Gastrocnemius medialis (tissue), 4 donors: Measurements from ENCODE around the gene SLC5A3.

Experiments
- CTCF ChIP-seq, 5 experiments: fragments of 450-650 bp in 3 of 5; fragments of 200-600 bp in 2 of 5; sonication (generic) in 2 of 5; IDR thresholded peaks in 4 of 5; conservative IDR thresholded peaks in 1 of 5; 1 replicate in 4 of 5; 2 replicates in 1 of 5; pipeline ENCODE4 v1.5.1; 2016 to 2019; ENCODE audit warnings: antibody characterized with exemption in 5 of 5, mild to moderate bottlenecking in 3 of 5, moderate library complexity in 3 of 5
- POLR2A ChIP-seq, 2 donors: fragments of 450-650 bp; IDR thresholded peaks; one replicate each; pipeline ENCODE4 v1.6.1; 2017; ENCODE audit warnings: antibody characterized with exemption in 2 of 2, mild to moderate bottlenecking in 2 of 2, moderate library complexity in 2 of 2

GRCh38 chr21:34080710-34081109 lies 7.3 kb downstream of the SLC5A3 start:
- TF ChIP-seq CTCF (IDR thresholded peaks at IDR 0.05 in 4 of 5, conservative IDR thresholded peaks at IDR 0.05 in 1 of 5) = no peak
- no peak for TF ChIP-seq POLR2A (IDR thresholded peaks at IDR 0.05)
